PFSK-1 (cell line): ENCODE results near the gene PXK.

Source experiments
- FOXP2 ChIP-seq: optimal IDR thresholded peaks from 2 replicates; pipeline ENCODE3; 2011; ENCODE audit warnings: borderline replicate concordance, control low read depth, inconsistent platforms; ENCODE audit not compliant: insufficient read depth; ENCODE audit errors: extremely low read length, extremely low read depth
- POLR2AphosphoS5 ChIP-seq: IDR thresholded peaks from 2 replicates; pipeline ENCODE4 v1.6.1; 2012; ENCODE audit warnings: low read depth, mild to moderate bottlenecking, control low read depth, low read length, moderate library complexity
- SIN3A ChIP-seq: IDR thresholded peaks from 2 replicates; pipeline ENCODE4 v1.6.1; 2012; ENCODE audit warnings: mild to moderate bottlenecking, low read length, moderate library complexity, borderline replicate concordance; ENCODE audit not compliant: insufficient read depth
- TAF1 ChIP-seq: IDR thresholded peaks from 2 replicates; pipeline ENCODE4 v1.6.1; 2012; ENCODE audit warnings: low read length, control low read depth, borderline replicate concordance; ENCODE audit not compliant: insufficient read depth
- TF ChIP-seq, protein P1 (sequence below), 2 experiments: IDR thresholded peaks; 2 replicates each; pipeline versions ENCODE4 v1.6.1 to v1.8.0; 2011 to 2012; ENCODE audit warnings: low read depth in 2 of 2, low read length in 2 of 2, control low read depth in 1 of 2, inconsistent platforms in 1 of 2, mild to moderate bottlenecking in 1 of 2, moderate library complexity in 1 of 2; ENCODE audit not compliant: insufficient read depth in 1 of 2

PXK gene

DNA sequence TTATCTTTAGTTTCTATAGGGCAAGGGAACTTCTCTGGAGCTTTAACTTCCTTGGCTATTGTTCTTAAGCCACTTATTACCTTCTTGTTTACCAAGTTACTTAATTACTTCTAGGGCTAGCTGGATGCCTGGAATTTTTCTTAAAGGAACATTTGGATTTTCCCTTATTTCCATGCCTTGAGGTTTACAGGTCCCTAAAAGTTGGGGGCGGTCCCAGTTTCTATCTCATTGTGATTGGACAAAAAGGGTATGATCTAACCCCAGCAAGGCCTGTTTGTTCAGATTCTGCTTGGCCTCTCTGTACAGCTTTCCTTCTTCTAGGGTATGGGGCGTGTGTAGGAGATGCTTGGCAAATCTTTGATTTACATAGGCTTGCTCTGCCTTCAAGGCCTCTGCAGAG lies 83.5 kb downstream of the PXK start:
- TF ChIP-seq TAF1 (no peak), FOXP2 (no peak), POLR2AphosphoS5 (no peak), SIN3A (no peak)
- TF ChIP-seq, protein P1, sequence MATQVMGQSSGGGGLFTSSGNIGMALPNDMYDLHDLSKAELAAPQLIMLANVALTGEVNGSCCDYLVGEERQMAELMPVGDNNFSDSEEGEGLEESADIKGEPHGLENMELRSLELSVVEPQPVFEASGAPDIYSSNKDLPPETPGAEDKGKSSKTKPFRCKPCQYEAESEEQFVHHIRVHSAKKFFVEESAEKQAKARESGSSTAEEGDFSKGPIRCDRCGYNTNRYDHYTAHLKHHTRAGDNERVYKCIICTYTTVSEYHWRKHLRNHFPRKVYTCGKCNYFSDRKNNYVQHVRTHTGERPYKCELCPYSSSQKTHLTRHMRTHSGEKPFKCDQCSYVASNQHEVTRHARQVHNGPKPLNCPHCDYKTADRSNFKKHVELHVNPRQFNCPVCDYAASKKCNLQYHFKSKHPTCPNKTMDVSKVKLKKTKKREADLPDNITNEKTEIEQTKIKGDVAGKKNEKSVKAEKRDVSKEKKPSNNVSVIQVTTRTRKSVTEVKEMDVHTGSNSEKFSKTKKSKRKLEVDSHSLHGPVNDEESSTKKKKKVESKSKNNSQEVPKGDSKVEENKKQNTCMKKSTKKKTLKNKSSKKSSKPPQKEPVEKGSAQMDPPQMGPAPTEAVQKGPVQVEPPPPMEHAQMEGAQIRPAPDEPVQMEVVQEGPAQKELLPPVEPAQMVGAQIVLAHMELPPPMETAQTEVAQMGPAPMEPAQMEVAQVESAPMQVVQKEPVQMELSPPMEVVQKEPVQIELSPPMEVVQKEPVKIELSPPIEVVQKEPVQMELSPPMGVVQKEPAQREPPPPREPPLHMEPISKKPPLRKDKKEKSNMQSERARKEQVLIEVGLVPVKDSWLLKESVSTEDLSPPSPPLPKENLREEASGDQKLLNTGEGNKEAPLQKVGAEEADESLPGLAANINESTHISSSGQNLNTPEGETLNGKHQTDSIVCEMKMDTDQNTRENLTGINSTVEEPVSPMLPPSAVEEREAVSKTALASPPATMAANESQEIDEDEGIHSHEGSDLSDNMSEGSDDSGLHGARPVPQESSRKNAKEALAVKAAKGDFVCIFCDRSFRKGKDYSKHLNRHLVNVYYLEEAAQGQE (IDR thresholded peaks at IDR 0.05; ENCODE audit: insufficient read depth in 1 of 2, low read depth in 2 of 2, low read length in 2 of 2), result no peak

- TF ChIP-seq FOXP2, result no peak
- TF ChIP-seq, protein P1 (IDR thresholded peaks at IDR 0.05; ENCODE audit: insufficient read depth in 1 of 2, low read depth in 2 of 2, low read length in 2 of 2), result no peak
- no peak for TF ChIP-seq POLR2AphosphoS5
- no peak for TF ChIP-seq SIN3A
Observed at GRCh38 chr3:58417075-58417474, 84.4 kb downstream of the PXK start.

GRCh38 chr3:58418227-58418626 lies 85.5 kb downstream of the PXK start:
- TF ChIP-seq FOXP2, result no peak
- no peak for TF ChIP-seq POLR2AphosphoS5
- no peak for TF ChIP-seq TAF1
- no peak for TF ChIP-seq SIN3A
- TF ChIP-seq, protein P1 (IDR thresholded peaks at IDR 0.05; ENCODE audit: insufficient read depth in 1 of 2, low read depth in 2 of 2, low read length in 2 of 2), result no peak

GRCh38 chr3:58419780-58420507 lies 87.3 kb downstream of the PXK start:
- TF ChIP-seq FOXP2 (no peak), POLR2AphosphoS5 (no peak)

GRCh38 chr3:58421004-58421403 lies 88.3 kb downstream of the PXK start:
- TF ChIP-seq, protein P1 (IDR thresholded peaks at IDR 0.05; ENCODE audit: insufficient read depth in 1 of 2, low read depth in 2 of 2, low read length in 2 of 2), result no peak
- TF ChIP-seq TAF1 (no peak), FOXP2 (no peak), POLR2AphosphoS5 (no peak), SIN3A (no peak)
